MCF 10A (cell line): ENCODE measurements around the gene PROX1. TPM values are rescaled to one million over a fixed set of nuclear protein-coding genes. Genes with fewer than 3 reads are reported as not detected.

Experiments
- BruUV-seq: library from RNA; stranded (reverse); fragments of 400-500 nt; replicated peaks from 2 replicates; lab custom pipeline; 2021; lab: Mats Ljungman, UMichigan
- CTCF ChIA-PET: fragments of 300-600 bp; sonication (Branson Sonifier 250); formaldehyde crosslinking; extraction: SDS; loops from one replicate; lab custom pipeline; 2021; ENCODE audit warnings: antibody characterized with exemption, inconsistent platforms; lab: Yijun Ruan, JAX
- POLR2A ChIA-PET: fragments of 300-600, 350-650 bp; sonication (Branson Sonifier 250); formaldehyde crosslinking; extraction: SDS; loops from one replicate; lab custom pipeline; 2020; ENCODE audit warnings: antibody characterized with exemption, inconsistent platforms; lab: Yijun Ruan, JAX
- DNase-seq: peaks from one replicate; pipeline ENCODE4 v3.0.0-alpha.2; 2018; ENCODE audit not compliant: unreplicated experiment
- H3K27ac Mint-ChIP-seq: one replicate; pipeline ENCODE4 v1.8.0; 2022; ENCODE audit warnings: mild to moderate bottlenecking, low read depth, mixed read lengths; ENCODE audit not compliant: unreplicated experiment
- H3K27me3 Mint-ChIP-seq: one replicate; pipeline ENCODE4 v1.8.0; 2022; ENCODE audit warnings: mixed read lengths; ENCODE audit not compliant: insufficient read depth, unreplicated experiment
- H3K36me3 Mint-ChIP-seq: one replicate; pipeline ENCODE4 v1.8.0; 2022; ENCODE audit warnings: mild to moderate bottlenecking, moderate library complexity, mixed read lengths; ENCODE audit not compliant: insufficient read depth, unreplicated experiment
- H3K4me1 Mint-ChIP-seq: one replicate; pipeline ENCODE4 v1.8.0; 2022; ENCODE audit warnings: mixed read lengths; ENCODE audit not compliant: insufficient read depth, unreplicated experiment
- H3K4me3 Mint-ChIP-seq: one replicate; pipeline ENCODE4 v1.8.0; 2022; ENCODE audit warnings: mild to moderate bottlenecking, moderate library complexity, mixed read lengths; ENCODE audit not compliant: unreplicated experiment
- H3K9me3 Mint-ChIP-seq: one replicate; pipeline ENCODE4 v1.8.0; 2022; ENCODE audit warnings: mixed read lengths; ENCODE audit not compliant: unreplicated experiment
- intact Hi-C: fragments of 100-400 bp; cut with micrococcal nuclease; formaldehyde crosslinking; loops from 2 replicates; pipeline ENCODE4 v1.14.1; 2022
- total RNA-seq: library from RNA; stranded (reverse); gene quantifications from 2 replicates; pipeline ENCODE4 v1.2.3, GENCODE V29; 2022
- TF ChIP-seq, protein P1 (sequence below): fragments of 200-600 bp; IDR thresholded peaks from one replicate; pipeline ENCODE4 v1.8.0; 2022; ENCODE audit warnings: antibody characterized with exemption, mild to moderate bottlenecking; ENCODE audit not compliant: unreplicated experiment

The PROX1 gene
- total RNA-seq, 1 experiment from 2014 or later, result 0.61 TPM

DNA sequence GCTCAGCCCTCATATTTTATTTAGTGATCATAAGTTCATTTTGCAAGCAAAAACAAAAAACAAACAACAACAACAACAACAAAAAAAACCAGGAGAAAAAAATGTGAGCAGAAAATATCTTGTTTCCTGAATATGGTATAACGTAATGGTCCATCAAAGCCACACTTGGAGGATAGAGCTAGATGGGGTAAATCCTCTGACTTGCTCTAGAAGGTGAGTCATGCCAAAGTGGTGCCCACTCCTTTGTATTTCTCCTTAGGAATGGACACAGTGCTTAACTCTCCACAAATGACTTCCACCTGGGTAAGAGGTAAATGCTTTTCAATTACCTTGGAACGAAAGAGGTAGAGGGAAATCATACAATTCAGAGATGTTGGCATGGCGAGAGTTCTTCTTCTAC is 20.6 kb downstream of the PROX1 start:
- Mint-ChIP-seq H3K4me1 (no peaks in the 10 kb centered on the region), H3K36me3 (no peaks in the 10 kb centered on the region), H3K27ac (no peak overlapping the region), H3K9me3 (no peaks in the 10 kb centered on the region), H3K4me3 (no peak overlapping the region), H3K27me3 (peaks cover 54% of the 10 kb centered on the region)
- intact Hi-C loops, result no loop called here
- no TSS peak for BruUV-seq
- CTCF ChIA-PET, result interaction anchor here (0.5 to 1.8 kb wide), 2 partner anchors 16 to 229 kb away, joined by 3 to 5 read pairs; no protein-coding TSS in a partner anchor
- POLR2A ChIA-PET, result no interaction called here
- no peak for DNase-seq
- TF ChIP-seq, protein P1, sequence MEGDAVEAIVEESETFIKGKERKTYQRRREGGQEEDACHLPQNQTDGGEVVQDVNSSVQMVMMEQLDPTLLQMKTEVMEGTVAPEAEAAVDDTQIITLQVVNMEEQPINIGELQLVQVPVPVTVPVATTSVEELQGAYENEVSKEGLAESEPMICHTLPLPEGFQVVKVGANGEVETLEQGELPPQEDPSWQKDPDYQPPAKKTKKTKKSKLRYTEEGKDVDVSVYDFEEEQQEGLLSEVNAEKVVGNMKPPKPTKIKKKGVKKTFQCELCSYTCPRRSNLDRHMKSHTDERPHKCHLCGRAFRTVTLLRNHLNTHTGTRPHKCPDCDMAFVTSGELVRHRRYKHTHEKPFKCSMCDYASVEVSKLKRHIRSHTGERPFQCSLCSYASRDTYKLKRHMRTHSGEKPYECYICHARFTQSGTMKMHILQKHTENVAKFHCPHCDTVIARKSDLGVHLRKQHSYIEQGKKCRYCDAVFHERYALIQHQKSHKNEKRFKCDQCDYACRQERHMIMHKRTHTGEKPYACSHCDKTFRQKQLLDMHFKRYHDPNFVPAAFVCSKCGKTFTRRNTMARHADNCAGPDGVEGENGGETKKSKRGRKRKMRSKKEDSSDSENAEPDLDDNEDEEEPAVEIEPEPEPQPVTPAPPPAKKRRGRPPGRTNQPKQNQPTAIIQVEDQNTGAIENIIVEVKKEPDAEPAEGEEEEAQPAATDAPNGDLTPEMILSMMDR, result no peak

GRCh38 chr1:214008791-214009422 is 21.1 kb downstream of the PROX1 start:
- intact Hi-C loops, result no loop called here
- Mint-ChIP-seq H3K27ac (no peak overlapping the region), H3K4me1 (no peaks in the 10 kb centered on the region), H3K9me3 (no peaks in the 10 kb centered on the region), H3K27me3 (peaks cover 59% of the 10 kb centered on the region), H3K36me3 (no peaks in the 10 kb centered on the region), H3K4me3 (no peak overlapping the region)
- no TSS peak for BruUV-seq
- POLR2A ChIA-PET, result no interaction called here
- no peak for DNase-seq
- TF ChIP-seq, protein P1, result no peak
- CTCF ChIA-PET, result interaction anchor here (0.5 to 1.8 kb wide), 2 partner anchors 16 to 228 kb away, joined by 3 to 5 read pairs; no protein-coding TSS in a partner anchor

- H3K9me3 Mint-ChIP-seq, result no peaks in the 10 kb centered on the region
- no peaks in the 10 kb centered on the region for H3K36me3 Mint-ChIP-seq
- POLR2A ChIA-PET, result no interaction called here
- intact Hi-C loops, result no loop called here
- CTCF ChIA-PET, result interaction anchor here (0.5 to 1.8 kb wide), 2 partner anchors 15 to 360 kb away, joined by 4 to 5 read pairs; no protein-coding TSS in a partner anchor
- no peak for DNase-seq
- no peak overlapping the region for H3K27ac Mint-ChIP-seq
- BruUV-seq, result no TSS peak
- peaks cover 66% of the 10 kb centered on the region for H3K27me3 Mint-ChIP-seq
- H3K4me1 Mint-ChIP-seq, result no peaks in the 10 kb centered on the region
- TF ChIP-seq, protein P1, result no peak
- no peak overlapping the region for H3K4me3 Mint-ChIP-seq
Measured at GRCh38 chr1:214009423-214010196, 21.8 kb downstream of the PROX1 start.

DNA sequence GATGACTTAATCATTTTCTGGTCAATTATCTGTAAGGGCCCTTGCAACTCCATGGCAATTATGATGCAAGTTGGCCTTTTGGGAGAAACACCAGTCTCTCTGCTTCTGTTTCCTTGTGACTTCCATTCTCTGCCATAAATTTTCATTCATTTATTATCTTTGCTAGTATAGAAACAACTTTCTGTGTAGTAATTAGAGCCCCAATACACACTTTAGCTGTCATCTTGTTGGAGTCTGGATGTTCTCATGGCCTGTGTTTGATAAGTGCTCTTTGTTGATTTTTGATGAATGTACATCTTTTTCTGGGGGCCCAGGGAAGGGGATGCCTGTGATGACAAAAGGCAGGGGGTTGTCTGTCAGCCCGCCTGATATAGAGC is 22.4 kb downstream of the PROX1 start:
- Mint-ChIP-seq H3K4me1 (no peaks in the 10 kb centered on the region), H3K27me3 (peaks cover 70% of the 10 kb centered on the region), H3K4me3 (no peak overlapping the region), H3K27ac (no peak overlapping the region), H3K36me3 (no peaks in the 10 kb centered on the region), H3K9me3 (no peaks in the 10 kb centered on the region)
- ChIA-PET CTCF (interaction anchor here (0.5 kb wide), 1 partner anchor 360 kb away, joined by 4 read pairs; no protein-coding TSS in a partner anchor), POLR2A (no interaction called here)
- intact Hi-C loops, result no loop called here
- no peak for DNase-seq
- BruUV-seq, result no TSS peak
- TF ChIP-seq, protein P1, result no peak
